Adrenal gland (tissue), 12 donors: ENCODE measurements around the gene GRIN1. TPM values are rescaled to one million over a fixed set of nuclear protein-coding genes. Genes with fewer than 3 reads are reported as not detected.

ENCODE experiments used
- DNase-seq, 7 donors: peaks; one replicate each; pipeline ENCODE4 v3.0.0-alpha.2; 2019 to 2020
- H3K27ac ChIP-seq, 5 donors: fragments of 200-600 bp; sonication (generic) in 4 of 5; 1 replicate in 3 of 5; 2 replicates in 2 of 5; pipeline versions ENCODE4 v1.5.1 to v1.8.0; 2016 to 2020; ENCODE audit warnings: mild to moderate bottlenecking in 1 of 5
- H3K27me3 ChIP-seq: fragments of 200-600 bp; 2 replicates; pipeline ENCODE4 v1.8.0; 2021
- H3K36me3 ChIP-seq, 2 donors: fragments of 200-600 bp; replicated peaks in 1 of 2; 1 replicate in 1 of 2; 2 replicates in 1 of 2; pipeline versions ENCODE4 v1.5.1 to v1.8.0; 2018 to 2022
- H3K4me1 ChIP-seq, 2 donors: fragments of 200-600 bp; replicated peaks in 1 of 2; 1 replicate in 1 of 2; 2 replicates in 1 of 2; pipeline versions ENCODE4 v1.5.1 to v1.8.0; 2018 to 2021
- H3K4me3 ChIP-seq, 4 donors: fragments of 200-600 bp; sonication (generic) in 3 of 4; one replicate each; pipeline ENCODE4 v1.5.1; 2016 to 2018
- H3K9me3 ChIP-seq, 3 donors: fragments of 200-600 bp; sonication (generic) in 1 of 3; replicated peaks in 1 of 3; 1 replicate in 2 of 3; 2 replicates in 1 of 3; pipeline versions ENCODE4 v1.5.1 to v1.8.0; 2016 to 2021
- POLR2A ChIP-seq, 2 donors: fragments of 450-650 bp; IDR thresholded peaks; one replicate each; pipeline ENCODE4 v1.6.1; 2017; ENCODE audit warnings: antibody characterized with exemption in 2 of 2, mild to moderate bottlenecking in 2 of 2, moderate library complexity in 1 of 2
- WGBS, 4 donors: extraction: QIAGEN DNeasy Blood & Tissue Kit in 2 of 4; methylation state at CpG; one replicate each; pipeline versions ENCODE4 v1.1.5 to v1.1.7; 2013 to 2017; 5-methylcytosine and 5-hydroxymethylcytosine counted together
- intact Hi-C, 2 donors: fragments of 100-400 bp; cut with DNase I; formaldehyde crosslinking; loops; one replicate each; pipeline versions ENCODE4 v1.14.1 to v1.15.0; 2022 to 2023
- polyA plus RNA-seq, 3 donors: library from polyadenylated mRNA; stranded (reverse); fragments of 200-250 nt in 2 of 3; fragments of 350-450 nt in 1 of 3; fragmentation: Illumina TruSeq in 1 of 3; extraction: RNeasy Lipid Tissue Mini Kit (QIAGEN cat#74804) in 1 of 3; gene quantifications; one replicate each; pipeline ENCODE4 v1.2.3, GENCODE V29; 2013 to 2014
- total RNA-seq, 9 donors: library from RNA; depleted of rRNA in 4 of 9; stranded (reverse); fragments of >200 nt in 4 of 9; fragments of 120-200 nt in 1 of 9; fragmentation: NEBNext Ultra II Directional in 1 of 9; extraction: Animal tissue kit (Norgen Biotek cat#: 25700) in 1 of 9; gene quantifications; one replicate each; pipeline versions ENCODE4 v1.1.0 to v1.2.4, GENCODE V29; 2013 to 2023
- TF ChIP-seq, protein P1 (sequence below), 6 experiments: fragments of 450-650 bp in 4 of 6; fragments of 200-600 bp in 2 of 6; sonication (generic) in 1 of 6; IDR thresholded peaks; 1 replicate in 5 of 6; 2 replicates in 1 of 6; pipeline versions ENCODE4 v1.5.1 to v1.8.0; 2016 to 2021; ENCODE audit warnings: antibody characterized with exemption in 6 of 6, mild to moderate bottlenecking in 2 of 6, moderate library complexity in 1 of 6
- donor health status: healthy with polysubstance abuse.
- donor health status: Bipolar disorder and iron deficiency.
- donor health status: DM: yes; HTN: yes; CAD: no.
- donor health status: DM: no; HTN: no; CAD: no.
- donor health status: DM: no; HTN: no; CAD: no.
- donor health status: DM: yes; HTN: yes; CAD: no.

The GRIN1 gene
- total and polyA plus RNA-seq, 12 donors = 0.04 to 0.28 (median 0.10) TPM; not detected in 5

GRCh38 chr9:137157618-137158415 lies 18.9 kb downstream of the GRIN1 start:
- Histone ChIP-seq H3K36me3 (no peaks in the 10 kb centered on the region), H3K27me3 (peaks cover 55% of the 10 kb centered on the region), H3K27ac (no peak overlapping the region), H3K9me3 (no peaks in the 10 kb centered on the region), H3K4me3 (no peak overlapping the region), H3K4me1 (peaks cover 0 to 9% of the 10 kb centered on the region in 2 donors)
- no peak for TF ChIP-seq POLR2A (IDR thresholded peaks at IDR 0.05)
- TF ChIP-seq, protein P1, sequence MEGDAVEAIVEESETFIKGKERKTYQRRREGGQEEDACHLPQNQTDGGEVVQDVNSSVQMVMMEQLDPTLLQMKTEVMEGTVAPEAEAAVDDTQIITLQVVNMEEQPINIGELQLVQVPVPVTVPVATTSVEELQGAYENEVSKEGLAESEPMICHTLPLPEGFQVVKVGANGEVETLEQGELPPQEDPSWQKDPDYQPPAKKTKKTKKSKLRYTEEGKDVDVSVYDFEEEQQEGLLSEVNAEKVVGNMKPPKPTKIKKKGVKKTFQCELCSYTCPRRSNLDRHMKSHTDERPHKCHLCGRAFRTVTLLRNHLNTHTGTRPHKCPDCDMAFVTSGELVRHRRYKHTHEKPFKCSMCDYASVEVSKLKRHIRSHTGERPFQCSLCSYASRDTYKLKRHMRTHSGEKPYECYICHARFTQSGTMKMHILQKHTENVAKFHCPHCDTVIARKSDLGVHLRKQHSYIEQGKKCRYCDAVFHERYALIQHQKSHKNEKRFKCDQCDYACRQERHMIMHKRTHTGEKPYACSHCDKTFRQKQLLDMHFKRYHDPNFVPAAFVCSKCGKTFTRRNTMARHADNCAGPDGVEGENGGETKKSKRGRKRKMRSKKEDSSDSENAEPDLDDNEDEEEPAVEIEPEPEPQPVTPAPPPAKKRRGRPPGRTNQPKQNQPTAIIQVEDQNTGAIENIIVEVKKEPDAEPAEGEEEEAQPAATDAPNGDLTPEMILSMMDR (IDR thresholded peaks at IDR 0.05) = no peak
- WGBS, 4 donors = 56 to 65% (median 59%) methylated on average over 11 to 19 of the region's 19 CpGs
- no peak for DNase-seq
- intact Hi-C loops = no loop called here

- H3K27ac ChIP-seq = no peak overlapping the region
- H3K27me3 ChIP-seq = peaks cover 63% of the 10 kb centered on the region
- no peak for DNase-seq
- H3K4me1 ChIP-seq = peaks cover 0 to 15% of the 10 kb centered on the region in 2 donors
- H3K9me3 ChIP-seq = no peaks in the 10 kb centered on the region
- intact Hi-C loops = no loop called here
- TF ChIP-seq, protein P1 (IDR thresholded peaks at IDR 0.05) = no peak
- TF ChIP-seq POLR2A (IDR thresholded peaks at IDR 0.05) = no peak
- no peaks in the 10 kb centered on the region for H3K36me3 ChIP-seq
- WGBS, 4 donors = 32 to 59% (median 39%) methylated on average over 3 to 4 of the region's 4 CpGs
- H3K4me3 ChIP-seq = no peak overlapping the region
Measured at GRCh38 chr9:137158625-137159024, 19.7 kb downstream of the GRIN1 start.

DNA sequence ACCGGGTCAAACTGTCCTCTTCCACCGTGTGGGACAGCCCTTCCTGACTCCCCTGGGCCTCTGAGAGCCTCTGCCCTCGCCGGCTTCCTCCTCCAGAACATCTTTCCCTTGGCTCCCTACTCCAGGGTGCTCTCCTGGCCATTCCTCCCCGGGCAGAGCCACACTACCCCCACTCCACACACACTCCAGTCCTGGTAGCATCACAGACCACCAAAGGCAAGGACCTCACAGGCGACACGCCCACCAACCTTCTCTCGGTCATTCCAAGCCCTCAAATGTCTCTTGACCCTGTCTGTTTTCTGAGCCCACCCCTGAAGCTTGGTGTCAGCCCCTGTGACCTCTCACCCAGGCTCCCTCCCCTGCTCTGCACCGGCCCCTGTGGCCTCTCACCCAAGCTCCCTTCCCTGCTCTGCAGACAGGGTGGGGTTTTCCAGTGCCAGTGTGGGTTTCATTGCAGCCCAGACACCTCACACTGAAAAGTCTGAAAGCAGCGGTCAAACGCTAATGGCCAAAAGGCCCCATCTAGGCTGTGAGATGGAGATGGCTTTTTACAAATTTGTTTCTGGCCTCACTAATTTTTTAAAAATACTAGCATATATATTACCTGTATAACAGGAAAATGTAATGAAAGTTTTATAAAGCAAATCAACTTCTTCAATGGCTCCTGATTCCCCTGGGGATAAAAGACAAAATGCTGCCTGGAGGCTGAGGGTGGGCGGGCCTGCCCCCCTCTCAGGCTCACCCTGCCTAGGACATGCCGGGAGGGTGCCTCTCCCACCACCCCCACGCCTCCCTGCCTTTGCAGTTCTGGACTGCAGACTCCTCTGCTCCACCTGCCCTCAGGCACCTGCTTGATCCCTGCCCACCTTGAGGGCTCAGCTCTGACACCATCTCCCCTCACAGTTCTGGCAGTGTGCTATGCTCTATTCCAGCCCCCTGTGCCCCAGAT lies 20.4 kb downstream of the GRIN1 start:
- no peak for DNase-seq
- Histone ChIP-seq H3K27ac (no peak overlapping the region), H3K4me3 (no peak overlapping the region), H3K4me1 (peaks cover 0 to 15% of the 10 kb centered on the region in 2 donors), H3K36me3 (no peaks in the 10 kb centered on the region), H3K9me3 (no peaks in the 10 kb centered on the region), H3K27me3 (peaks cover 71% of the 10 kb centered on the region)
- 25 to 34% (median 32%) methylated on average over 13 to 14 of the region's 14 CpGs for WGBS, 4 donors
- no peak for TF ChIP-seq POLR2A (IDR thresholded peaks at IDR 0.05)
- TF ChIP-seq, protein P1 (IDR thresholded peaks at IDR 0.05) = no peak
- intact Hi-C loops = no loop called here

DNA sequence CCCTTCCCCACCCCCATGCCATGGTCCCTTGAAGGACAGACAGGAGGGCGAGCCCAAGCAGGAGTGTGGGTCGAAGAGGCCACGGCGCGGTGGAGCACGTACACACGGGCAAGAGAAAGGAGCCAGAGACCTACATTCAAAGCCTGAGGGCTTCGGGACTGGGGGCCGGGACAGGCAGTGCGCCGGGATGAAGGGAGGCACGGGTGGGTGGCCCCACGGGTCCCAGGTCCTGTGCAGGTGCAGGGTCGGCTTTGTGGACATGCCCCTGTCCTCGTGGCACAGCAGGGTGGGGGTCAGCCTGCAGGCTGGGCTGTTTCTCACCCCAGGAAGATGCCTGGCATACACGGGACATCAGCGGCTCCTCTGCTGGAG lies 21.1 kb downstream of the GRIN1 start:
- H3K4me3 ChIP-seq = no peak overlapping the region
- no peak for TF ChIP-seq POLR2A (IDR thresholded peaks at IDR 0.05)
- TF ChIP-seq, protein P1 (IDR thresholded peaks at IDR 0.05) = no peak
- WGBS, 4 donors = 56 to 74% (median 59%) methylated on average over 14 to 17 of the region's 17 CpGs
- no peak for DNase-seq
- H3K9me3 ChIP-seq = no peaks in the 10 kb centered on the region
- peaks cover 78% of the 10 kb centered on the region for H3K27me3 ChIP-seq
- no peaks in the 10 kb centered on the region for H3K36me3 ChIP-seq
- H3K4me1 ChIP-seq = peaks cover 0 to 15% of the 10 kb centered on the region in 2 donors
- no peak overlapping the region for H3K27ac ChIP-seq
- intact Hi-C loops = no loop called here
